Stomach smooth muscle (tissue), 2 donors: ENCODE measurements around the gene CRACDL.

Experiments
- H3K27ac ChIP-seq: one replicate; pipeline ENCODE4 v1.7.0; 2013; ENCODE audit warnings: mild to moderate bottlenecking, low read length, inconsistent platforms
- H3K27me3 ChIP-seq, 2 donors: one replicate each; pipeline ENCODE4 v1.7.0; 2013; ENCODE audit warnings: low read length in 2 of 2; ENCODE audit not compliant: insufficient read depth in 2 of 2, control insufficient read depth in 1 of 2
- H3K36me3 ChIP-seq, 2 donors: one replicate each; pipeline ENCODE4 v1.7.0; 2013; ENCODE audit warnings: low read length in 2 of 2; ENCODE audit not compliant: control insufficient read depth in 2 of 2, insufficient read depth in 2 of 2
- H3K4me1 ChIP-seq: one replicate; pipeline ENCODE4 v1.7.0; 2013; ENCODE audit warnings: low read length; ENCODE audit not compliant: control insufficient read depth, insufficient read depth
- H3K4me3 ChIP-seq, 2 donors: one replicate each; pipeline ENCODE4 v1.7.0; 2013; ENCODE audit warnings: low read length in 2 of 2
- H3K9ac ChIP-seq, 2 donors: one replicate each; pipeline ENCODE4 v1.7.0; 2013; ENCODE audit warnings: low read length in 2 of 2, mild to moderate bottlenecking in 1 of 2
- H3K9me3 ChIP-seq, 2 donors: one replicate each; pipeline ENCODE4 v1.7.0; 2013; ENCODE audit warnings: low read length in 2 of 2; ENCODE audit not compliant: control insufficient read depth in 2 of 2
- donor health status: healthy.
- donor health status: Pancreatic carcinoma.

Gene CRACDL

DNA sequence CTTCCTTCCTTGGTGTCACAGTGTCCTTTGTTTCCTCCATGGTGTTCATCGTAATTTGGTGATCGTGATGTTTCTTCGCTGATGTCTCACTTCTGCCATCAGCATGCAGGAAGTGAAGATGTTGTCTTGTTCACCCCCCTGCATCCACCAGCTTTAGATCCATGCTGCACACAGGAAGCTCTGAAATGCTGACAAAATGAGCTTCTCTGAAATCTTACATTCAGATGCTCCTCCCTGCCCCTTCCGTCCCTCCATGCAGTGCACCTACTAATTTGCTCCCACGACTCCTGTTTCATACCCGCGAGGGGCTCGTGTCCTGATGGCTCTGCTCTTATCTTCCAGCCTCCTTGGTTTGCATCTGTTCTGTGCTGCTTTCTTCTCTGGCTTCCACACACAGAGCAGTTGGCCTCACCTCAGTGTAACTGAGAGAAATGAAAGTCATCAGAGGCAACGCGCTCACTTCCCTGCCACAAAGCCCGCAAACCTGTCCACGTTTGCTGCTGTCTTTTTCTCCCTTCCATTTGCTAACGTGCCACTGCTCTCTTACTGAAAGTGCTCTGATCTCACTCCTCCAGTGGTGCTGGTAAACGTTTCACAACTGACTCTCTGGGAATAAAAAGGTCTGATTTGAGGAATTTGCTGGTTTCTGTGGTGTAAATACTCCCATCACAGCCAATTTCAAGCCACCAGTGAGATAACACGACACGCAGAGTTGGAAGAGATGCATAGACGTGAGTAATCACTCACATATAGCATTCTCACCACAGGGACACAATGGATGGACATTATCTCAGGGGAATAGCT, 164.1 kb downstream of the CRACDL start:
- H3K36me3 ChIP-seq, result no peaks in the 10 kb centered on the region
- H3K9ac ChIP-seq, result no peak overlapping the region
- no peaks in the 10 kb centered on the region for H3K9me3 ChIP-seq
- H3K27me3 ChIP-seq, result no peaks in the 10 kb centered on the region
- H3K4me1 ChIP-seq, result peaks cover 12% of the 10 kb centered on the region
- H3K27ac ChIP-seq, result no peak overlapping the region
- H3K4me3 ChIP-seq, result peak overlapping the region in 1 of 2 donors; percentile 22

GRCh38 chr2:98771264-98771663, 164.8 kb downstream of the CRACDL start:
- H3K27me3 ChIP-seq, result no peaks in the 10 kb centered on the region
- H3K4me1 ChIP-seq, result peaks cover 12% of the 10 kb centered on the region
- no peaks in the 10 kb centered on the region for H3K9me3 ChIP-seq
- H3K9ac ChIP-seq, result no peak overlapping the region
- no peak overlapping the region for H3K27ac ChIP-seq
- no peak overlapping the region for H3K4me3 ChIP-seq
- H3K36me3 ChIP-seq, result no peaks in the 10 kb centered on the region

DNA sequence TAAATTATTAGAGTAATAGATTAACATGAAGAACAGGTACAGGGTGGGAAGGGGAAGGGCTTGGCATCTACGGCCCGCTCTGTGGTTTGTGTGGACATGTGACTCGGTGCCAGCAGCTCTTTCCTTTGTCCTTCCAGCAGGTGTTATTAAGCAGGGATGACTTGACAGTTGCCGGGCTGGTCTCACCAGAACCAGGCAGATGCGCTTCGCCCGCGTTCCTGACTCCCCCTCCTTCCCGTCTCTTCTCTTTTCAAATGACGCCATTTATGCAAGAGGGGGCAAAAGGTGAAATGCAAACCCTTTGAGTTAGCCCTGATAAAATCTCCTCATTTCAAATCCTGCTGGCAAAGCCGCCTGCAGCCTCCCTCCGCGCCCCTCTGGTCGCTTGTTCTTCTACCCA, 166.2 kb downstream of the CRACDL start:
- H3K4me1 ChIP-seq, result peaks cover 5% of the 10 kb centered on the region
- no peak overlapping the region for H3K27ac ChIP-seq
- no peaks in the 10 kb centered on the region for H3K9me3 ChIP-seq
- H3K27me3 ChIP-seq, result no peaks in the 10 kb centered on the region
- no peak overlapping the region for H3K9ac ChIP-seq
- H3K4me3 ChIP-seq, result peak overlapping the region in 1 of 2 donors; percentile 28
- no peaks in the 10 kb centered on the region for H3K36me3 ChIP-seq

GRCh38 chr2:98769114-98769476, 166.9 kb downstream of the CRACDL start:
- Histone ChIP-seq H3K4me1 (peaks cover 5% of the 10 kb centered on the region), H3K9ac (no peak overlapping the region), H3K27ac (no peak overlapping the region), H3K9me3 (no peaks in the 10 kb centered on the region), H3K36me3 (no peaks in the 10 kb centered on the region), H3K4me3 (no peak overlapping the region), H3K27me3 (no peaks in the 10 kb centered on the region)

GRCh38 chr2:98768384-98769113, 167.5 kb downstream of the CRACDL start:
- H3K27me3 ChIP-seq, result no peaks in the 10 kb centered on the region
- peaks cover 5% of the 10 kb centered on the region for H3K4me1 ChIP-seq
- H3K9ac ChIP-seq, result no peak overlapping the region
- H3K9me3 ChIP-seq, result no peaks in the 10 kb centered on the region
- no peak overlapping the region for H3K4me3 ChIP-seq
- H3K36me3 ChIP-seq, result no peaks in the 10 kb centered on the region
- H3K27ac ChIP-seq, result no peak overlapping the region

GRCh38 chr2:98764499-98764898, 171.5 kb downstream of the CRACDL start:
- Histone ChIP-seq H3K9ac (no peak overlapping the region), H3K4me3 (no peak overlapping the region), H3K36me3 (no peaks in the 10 kb centered on the region), H3K27me3 (no peaks in the 10 kb centered on the region), H3K27ac (no peak overlapping the region), H3K4me1 (peaks cover 3% of the 10 kb centered on the region), H3K9me3 (no peaks in the 10 kb centered on the region)

DNA sequence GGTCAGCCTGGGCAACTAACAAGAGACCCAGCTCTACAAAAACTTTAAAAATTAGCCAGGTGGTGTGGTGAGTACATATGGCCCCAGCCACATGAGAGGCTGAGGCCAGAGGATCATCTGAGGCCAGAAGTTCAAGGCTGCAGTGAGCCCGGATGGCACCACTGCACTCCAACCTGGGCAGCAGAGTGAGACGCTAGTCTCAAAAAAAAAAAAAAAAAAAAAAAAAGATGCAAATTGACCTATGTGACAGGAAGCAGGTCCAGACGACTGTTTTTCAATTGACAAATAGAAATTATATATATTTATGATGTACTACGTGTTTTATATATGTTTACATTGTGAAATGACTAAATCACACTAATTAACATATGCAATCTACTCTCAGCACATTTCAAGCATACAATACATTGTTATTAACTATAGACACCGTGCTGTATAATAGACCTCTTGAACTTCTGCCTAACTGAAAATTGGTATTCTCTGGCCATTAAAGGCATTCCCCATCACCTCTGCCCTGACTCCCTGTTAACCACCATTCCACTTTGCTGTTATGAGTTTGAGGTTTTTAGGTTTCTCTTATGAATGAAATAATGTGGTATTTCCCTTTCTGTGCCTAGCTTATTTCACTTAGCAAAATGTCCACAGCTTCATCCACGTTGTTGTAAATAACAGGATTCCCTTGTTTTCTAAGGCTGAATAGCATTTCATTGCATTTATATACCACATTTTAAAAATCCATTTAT, 172.6 kb downstream of the CRACDL start:
- Histone ChIP-seq H3K27me3 (no peaks in the 10 kb centered on the region), H3K36me3 (no peaks in the 10 kb centered on the region), H3K4me1 (no peaks in the 10 kb centered on the region), H3K9me3 (no peaks in the 10 kb centered on the region), H3K27ac (no peak overlapping the region), H3K4me3 (no peak overlapping the region), H3K9ac (no peak overlapping the region)

GRCh38 chr2:98761909-98762308, 174.1 kb downstream of the CRACDL start:
- peaks cover 5% of the 10 kb centered on the region for H3K4me1 ChIP-seq
- H3K4me3 ChIP-seq, result no peak overlapping the region
- no peak overlapping the region for H3K9ac ChIP-seq
- no peaks in the 10 kb centered on the region for H3K27me3 ChIP-seq
- H3K27ac ChIP-seq, result no peak overlapping the region
- H3K36me3 ChIP-seq, result no peaks in the 10 kb centered on the region
- H3K9me3 ChIP-seq, result no peaks in the 10 kb centered on the region

DNA sequence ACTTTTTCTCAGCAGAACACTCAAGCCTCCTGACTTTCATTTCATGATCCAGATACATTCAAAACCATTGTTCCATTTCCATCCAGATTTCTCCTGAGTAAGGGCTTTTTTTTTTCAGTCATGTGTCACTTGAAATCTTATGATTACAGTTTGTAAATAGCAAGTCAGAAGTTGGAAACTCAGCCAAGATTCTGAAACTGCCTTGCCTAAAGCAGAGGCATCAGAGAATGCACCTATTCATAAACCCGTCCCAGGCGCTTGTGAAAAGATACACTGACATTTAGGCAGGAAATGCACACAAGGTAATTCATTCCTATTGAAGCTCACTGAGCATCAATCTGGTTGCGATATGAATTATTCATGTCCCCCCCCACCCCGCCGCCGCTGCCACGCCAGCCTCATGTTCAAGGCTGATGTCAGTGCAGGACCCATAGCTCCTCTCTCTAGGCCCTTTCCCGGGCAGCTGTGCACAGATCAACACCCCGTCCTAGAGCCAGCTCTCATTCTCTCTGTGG, 174.7 kb downstream of the CRACDL start:
- H3K4me3 ChIP-seq, result no peak overlapping the region
- peaks cover 5% of the 10 kb centered on the region for H3K4me1 ChIP-seq
- no peak overlapping the region for H3K27ac ChIP-seq

GRCh38 chr2:98759827-98760625, 176.0 kb downstream of the CRACDL start:
- Histone ChIP-seq H3K4me3 (no peak overlapping the region), H3K36me3 (no peaks in the 10 kb centered on the region), H3K9me3 (no peaks in the 10 kb centered on the region), H3K4me1 (peaks cover 5% of the 10 kb centered on the region), H3K27ac (no peak overlapping the region), H3K9ac (no peak overlapping the region), H3K27me3 (no peaks in the 10 kb centered on the region)

More for the DNA sequence above, 174.7 kb downstream of the CRACDL start:
- no peaks in the 10 kb centered on the region for H3K27me3 ChIP-seq
- H3K36me3 ChIP-seq, result no peaks in the 10 kb centered on the region
- H3K9me3 ChIP-seq, result no peaks in the 10 kb centered on the region
- H3K9ac ChIP-seq, result no peak overlapping the region
